OCI-LY7 (cell line): ENCODE results near the gene ZNF260. TPM values are rescaled to one million over a fixed set of nuclear protein-coding genes. Genes with fewer than 3 reads are reported as not detected.

Source experiments
- BruUV-seq: library from RNA; stranded (reverse); fragments of 400-500 nt; replicated peaks from 2 replicates; lab custom pipeline; 2021; lab: Mats Ljungman, UMichigan
- CTCF ChIA-PET: fragments of 300-600 bp; sonication (Branson Sonifier 250); formaldehyde crosslinking; loops from one replicate; lab custom pipeline; 2022; ENCODE audit warnings: antibody characterized with exemption; ENCODE audit not compliant: unreplicated experiment; lab: Charles Lee
- POLR2A ChIA-PET: fragments of 300-600 bp; sonication (Branson Sonifier 250); formaldehyde crosslinking; loops from one replicate; lab custom pipeline; 2022; ENCODE audit warnings: antibody characterized with exemption; lab: Charles Lee
- DNase-seq: peaks from one replicate; pipeline ENCODE4 v3.0.0-alpha.2; 2015; ENCODE audit warnings: low spot score
- H2AFZ ChIP-seq: fragments of 200-600 bp; sonication (generic), shearing (Covaris generic); 2 replicates; pipeline ENCODE4 v1.6.1; 2014; ENCODE audit warnings: mild to moderate bottlenecking, antibody characterized with exemption, low read length, moderate library complexity
- H3K27ac ChIP-seq: fragments of 200-600 bp; sonication (generic); 2 replicates; pipeline ENCODE4 v1.5.1; 2014; ENCODE audit warnings: mixed run types, low read depth, mild to moderate bottlenecking, moderate library complexity, low read length, inconsistent platforms; ENCODE audit not compliant: poor library complexity, severe bottlenecking
- H3K36me3 ChIP-seq: fragments of 200-600 bp; sonication (generic); 2 replicates; pipeline ENCODE4 v1.6.1; 2014; ENCODE audit warnings: mild to moderate bottlenecking, antibody characterized with exemption, low read length, moderate library complexity, mixed read lengths; ENCODE audit not compliant: insufficient read depth
- H3K4me1 ChIP-seq: fragments of 200-600 bp; sonication (generic); 2 replicates; pipeline ENCODE4 v1.5.1; 2014; ENCODE audit warnings: mild to moderate bottlenecking, low read length; ENCODE audit not compliant: insufficient read depth, poor library complexity, severe bottlenecking
- H3K4me2 ChIP-seq: fragments of 200-600 bp; sonication (generic); 2 replicates; pipeline ENCODE4 v1.6.1; 2014; ENCODE audit warnings: mild to moderate bottlenecking, low read length
- H3K4me3 ChIP-seq: fragments of 200-600 bp; sonication (generic); 2 replicates; pipeline ENCODE4 v1.5.1; 2014; ENCODE audit warnings: mild to moderate bottlenecking, low read depth, low read length; ENCODE audit not compliant: poor library complexity, severe bottlenecking
- H3K79me2 ChIP-seq: fragments of 200-600 bp; sonication (generic); 2 replicates; pipeline ENCODE4 v1.6.1; 2016; ENCODE audit warnings: low read depth, mild to moderate bottlenecking, low read length, moderate library complexity, mixed read lengths; ENCODE audit not compliant: insufficient read depth
- H3K9me2 ChIP-seq: fragments of 200-600 bp; sonication (generic); 2 replicates; pipeline ENCODE4 v1.6.1; 2016; ENCODE audit warnings: mild to moderate bottlenecking, low read length, mixed read lengths; ENCODE audit not compliant: insufficient read depth
- H3K9me3 ChIP-seq: fragments of 200-600 bp; sonication (generic); 2 replicates; pipeline ENCODE4 v1.6.1; 2014; ENCODE audit warnings: mild to moderate bottlenecking, mixed run types, low read length, mixed read lengths
- H4K20me1 ChIP-seq: fragments of 200-600 bp; sonication (generic); 2 replicates; pipeline ENCODE4 v1.6.1; 2014; ENCODE audit warnings: mild to moderate bottlenecking, antibody characterized with exemption, low read length, moderate library complexity, mixed read lengths; ENCODE audit not compliant: insufficient read depth
- intact Hi-C: fragments of 100-400 bp; cut with micrococcal nuclease; formaldehyde crosslinking; loops from one replicate; pipeline ENCODE4 v1.10.0; 2022; ENCODE audit not compliant: unreplicated experiment
- total RNA-seq, 2 experiments: library from RNA; depleted of rRNA in 1 of 2; stranded (reverse); fragments of >200 nt in 1 of 2; shearing (Covaris generic) in 1 of 2; gene quantifications; 2 replicates each; pipeline ENCODE4 v1.2.3, GENCODE V29; 2014 to 2022
- TF ChIP-seq, protein P1 (sequence below): fragments of 200-600 bp; sonication (generic); conservative IDR thresholded peaks from 2 replicates; pipeline ENCODE4 v1.5.1; 2014; ENCODE audit warnings: mild to moderate bottlenecking, antibody characterized with exemption, low read length, moderate library complexity, mixed read lengths

ZNF260 gene
- total RNA-seq, 2 experiments from 2014 or later: 11.1 to 14.5 TPM

DNA sequence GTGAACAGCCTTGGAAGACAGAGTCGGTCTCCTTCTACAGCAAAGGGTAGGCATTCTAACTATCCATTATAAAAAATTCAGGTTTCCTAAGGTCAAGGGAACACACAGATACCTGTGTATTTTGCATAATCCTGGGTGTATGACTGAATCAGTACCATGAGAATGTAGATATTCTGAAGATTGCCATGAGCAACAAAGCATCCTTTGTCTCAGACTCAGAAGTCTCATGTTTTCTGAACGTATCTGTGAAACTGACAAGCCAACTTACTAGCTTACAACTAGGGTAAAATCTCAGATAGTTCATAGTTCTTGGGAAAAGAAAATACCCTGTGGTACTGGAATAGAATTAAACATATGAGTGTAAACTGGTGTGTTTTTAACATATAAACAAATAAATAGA lies 45.2 kb downstream of the ZNF260 start:
- Histone ChIP-seq H4K20me1 (no peaks in the 10 kb centered on the region), H3K36me3 (peaks cover 77% of the 10 kb centered on the region), H3K4me3 (no peak overlapping the region), H3K9me3 (peaks cover 4% of the 10 kb centered on the region), H3K27ac (no peak overlapping the region), H3K4me1 (peaks cover 8% of the 10 kb centered on the region), H3K4me2 (no peak overlapping the region), H3K9me2 (no peaks in the 10 kb centered on the region), H2AFZ (no peak overlapping the region), H3K79me2 (peaks cover 25% of the 10 kb centered on the region)
- ChIA-PET POLR2A (no interaction called here), CTCF (no interaction called here)
- TF ChIP-seq, protein P1, sequence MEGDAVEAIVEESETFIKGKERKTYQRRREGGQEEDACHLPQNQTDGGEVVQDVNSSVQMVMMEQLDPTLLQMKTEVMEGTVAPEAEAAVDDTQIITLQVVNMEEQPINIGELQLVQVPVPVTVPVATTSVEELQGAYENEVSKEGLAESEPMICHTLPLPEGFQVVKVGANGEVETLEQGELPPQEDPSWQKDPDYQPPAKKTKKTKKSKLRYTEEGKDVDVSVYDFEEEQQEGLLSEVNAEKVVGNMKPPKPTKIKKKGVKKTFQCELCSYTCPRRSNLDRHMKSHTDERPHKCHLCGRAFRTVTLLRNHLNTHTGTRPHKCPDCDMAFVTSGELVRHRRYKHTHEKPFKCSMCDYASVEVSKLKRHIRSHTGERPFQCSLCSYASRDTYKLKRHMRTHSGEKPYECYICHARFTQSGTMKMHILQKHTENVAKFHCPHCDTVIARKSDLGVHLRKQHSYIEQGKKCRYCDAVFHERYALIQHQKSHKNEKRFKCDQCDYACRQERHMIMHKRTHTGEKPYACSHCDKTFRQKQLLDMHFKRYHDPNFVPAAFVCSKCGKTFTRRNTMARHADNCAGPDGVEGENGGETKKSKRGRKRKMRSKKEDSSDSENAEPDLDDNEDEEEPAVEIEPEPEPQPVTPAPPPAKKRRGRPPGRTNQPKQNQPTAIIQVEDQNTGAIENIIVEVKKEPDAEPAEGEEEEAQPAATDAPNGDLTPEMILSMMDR: no peak
- DNase-seq: no peak
- intact Hi-C loops: no loop called here
- BruUV-seq: no TSS peak

Other genes starting within 250 kb of the ZNF260 start
- 4.5 and 5.2 TPM in 2 replicates for gene ZFP14, start 149.1 kb downstream of the ZNF260 start, total RNA-seq (2014; rRNA removed; shearing (Covaris generic))
- gene ZFP14, start 149.1 kb downstream of the ZNF260 start, total RNA-seq (2022): 6.2 and 7.9 TPM in 2 replicates
- gene ZFP82, start 109.6 kb downstream of the ZNF260 start, total RNA-seq (2014; rRNA removed; shearing (Covaris generic)): 13.5 and 14.5 TPM in 2 replicates
- gene ZFP82, start 109.6 kb downstream of the ZNF260 start, total RNA-seq (2022): 15.6 and 17.7 TPM in 2 replicates
- gene ZNF566, start 38.7 kb downstream of the ZNF260 start, total RNA-seq (2014; rRNA removed; shearing (Covaris generic)): 16.1 and 29.5 TPM in 2 replicates
- 17.3 and 20.3 TPM in 2 replicates for gene ZNF566, start 38.7 kb downstream of the ZNF260 start, total RNA-seq (2022)
- 9.0 and 11.6 TPM in 2 replicates for gene ZNF529, start 45.0 kb upstream of the ZNF260 start, total RNA-seq (2014; rRNA removed; shearing (Covaris generic))
- 13.4 and 18.6 TPM in 2 replicates for gene ZNF529, start 45.0 kb upstream of the ZNF260 start, total RNA-seq (2022)
- gene ZNF382, start 77.0 kb upstream of the ZNF260 start, total RNA-seq (2014; rRNA removed; shearing (Covaris generic)): 1.1 and 2.1 TPM in 2 replicates
- gene ZNF382, start 77.0 kb upstream of the ZNF260 start, total RNA-seq (2022): 2.1 and 3.2 TPM in 2 replicates
- 4.8 and 9.7 TPM in 2 replicates for gene ZNF461, start 138.6 kb upstream of the ZNF260 start, total RNA-seq (2014; rRNA removed; shearing (Covaris generic))
- 7.8 and 7.9 TPM in 2 replicates for gene ZNF461, start 138.6 kb upstream of the ZNF260 start, total RNA-seq (2022)
- 8.3 and 8.4 TPM in 2 replicates for gene ZNF567, start 159.3 kb upstream of the ZNF260 start, total RNA-seq (2014; rRNA removed; shearing (Covaris generic))
- 8.6 and 12.9 TPM in 2 replicates for gene ZNF567, start 159.3 kb upstream of the ZNF260 start, total RNA-seq (2022)
- gene ZNF850, start 244.5 kb upstream of the ZNF260 start, total RNA-seq (2014; rRNA removed; shearing (Covaris generic)): 3.1 and 10.6 TPM in 2 replicates
- 8.4 and 9.5 TPM in 2 replicates for gene ZNF850, start 244.5 kb upstream of the ZNF260 start, total RNA-seq (2022)